HG03442 (cell line): ENCODE data around the gene ATXN1.

Experiments used
- ATAC-seq: cut with Tn5 transposase; IDR thresholded peaks from one replicate; pipeline ENCODE4 v1.9.1; 2021; ENCODE audit warnings: mild to moderate bottlenecking, moderate library complexity; ENCODE audit not compliant: unreplicated experiment

ATXN1 gene

GRCh38 chr6:16331384-16332174 is 429.7 kb downstream of the ATXN1 start:
- ATAC-seq: peak; percentile 48

DNA sequence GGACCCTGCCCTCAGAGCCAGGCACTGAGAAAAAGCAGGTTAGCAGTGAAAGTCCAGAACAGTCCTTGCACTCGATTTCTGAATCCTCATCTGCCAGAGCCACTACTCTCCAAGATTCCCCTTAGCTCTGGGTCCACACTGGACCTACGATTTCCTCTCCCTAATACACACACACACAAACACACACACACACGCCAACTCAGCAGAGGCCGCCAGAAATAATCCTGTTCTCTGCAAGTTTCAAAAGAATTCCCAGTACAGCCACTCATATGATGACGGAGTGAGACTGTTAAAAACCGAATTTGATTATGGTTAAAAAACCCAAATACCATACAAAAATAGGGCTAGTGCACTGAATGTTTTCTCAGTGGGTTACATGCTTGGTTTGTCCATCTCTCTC is 432.0 kb downstream of the ATXN1 start:
- no peak for ATAC-seq

DNA sequence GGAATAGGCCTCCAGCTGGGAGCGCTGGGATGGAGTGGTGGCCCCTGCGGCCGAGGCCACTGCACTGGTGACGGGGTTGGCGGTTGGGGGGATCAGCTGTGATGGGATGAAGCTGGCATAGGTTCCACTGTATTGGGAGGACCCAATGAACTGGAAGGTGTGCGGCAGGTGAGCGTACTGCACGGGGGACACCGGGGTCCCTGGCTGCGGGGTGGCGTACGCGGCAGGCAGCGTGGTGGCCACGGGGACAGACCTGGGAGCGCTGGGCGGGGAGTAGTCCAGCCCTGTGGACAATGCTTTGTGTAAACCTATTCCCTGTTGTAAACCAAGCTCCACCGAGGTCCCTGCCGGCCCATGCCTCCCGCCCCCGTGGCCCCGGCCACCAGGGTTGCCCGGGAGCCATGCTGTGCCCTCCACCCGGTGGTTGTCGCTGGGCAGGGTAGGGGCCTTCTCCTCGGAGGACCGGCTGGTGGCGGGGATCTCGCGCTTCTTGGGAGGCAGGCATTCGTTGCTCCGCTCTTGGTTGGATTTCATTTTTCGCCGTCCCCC is 433.4 kb downstream of the ATXN1 start:
- no peak for ATAC-seq

DNA sequence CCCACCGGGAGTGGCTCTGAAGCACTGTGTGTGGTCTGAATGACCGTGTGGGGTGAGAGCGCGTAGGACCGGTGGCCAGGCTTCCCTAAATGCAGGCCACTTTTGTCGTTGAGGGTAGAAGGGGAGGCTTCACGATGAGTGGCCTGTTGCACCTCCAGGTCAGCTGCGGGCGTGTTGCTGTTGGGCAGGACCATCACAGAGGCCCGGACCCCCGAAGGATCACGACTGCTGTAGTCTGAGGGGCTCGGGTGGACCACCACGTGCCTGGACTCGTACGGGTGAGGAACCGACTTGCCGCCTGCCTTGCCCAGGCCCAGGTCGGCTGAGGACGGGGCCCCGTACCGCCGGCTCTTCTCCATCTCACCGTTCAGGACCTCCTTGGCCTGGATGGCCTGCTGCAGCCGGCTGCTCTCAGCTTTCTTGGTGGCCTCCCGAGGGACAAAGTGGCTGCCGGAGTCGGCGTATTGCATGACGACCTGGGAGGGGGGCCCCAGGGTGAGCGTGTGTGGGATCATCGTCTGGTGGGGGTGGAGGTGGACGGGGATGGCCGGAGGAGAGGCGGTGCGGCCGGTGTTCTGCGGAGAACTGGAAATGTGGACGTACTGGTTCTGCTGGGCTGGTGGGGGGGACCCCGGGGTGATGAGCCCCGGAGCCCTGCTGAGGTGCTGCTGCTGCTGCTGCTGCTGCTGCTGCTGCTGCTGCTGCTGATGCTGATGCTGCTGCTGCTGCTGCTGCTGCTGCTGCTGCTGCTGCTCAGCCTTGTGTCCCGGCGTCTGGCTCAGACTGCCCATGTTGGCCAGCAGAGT is 434.1 kb downstream of the ATXN1 start:
- no peak for ATAC-seq

GRCh38 chr6:16326531-16326930 is 434.7 kb downstream of the ATXN1 start:
- no peak for ATAC-seq

- ATAC-seq: no peak
Measured at GRCh38 chr6:16324606-16325225, 436.5 kb downstream of the ATXN1 start.

GRCh38 chr6:16324184-16324583 is 437.1 kb downstream of the ATXN1 start:
- ATAC-seq: no peak

DNA sequence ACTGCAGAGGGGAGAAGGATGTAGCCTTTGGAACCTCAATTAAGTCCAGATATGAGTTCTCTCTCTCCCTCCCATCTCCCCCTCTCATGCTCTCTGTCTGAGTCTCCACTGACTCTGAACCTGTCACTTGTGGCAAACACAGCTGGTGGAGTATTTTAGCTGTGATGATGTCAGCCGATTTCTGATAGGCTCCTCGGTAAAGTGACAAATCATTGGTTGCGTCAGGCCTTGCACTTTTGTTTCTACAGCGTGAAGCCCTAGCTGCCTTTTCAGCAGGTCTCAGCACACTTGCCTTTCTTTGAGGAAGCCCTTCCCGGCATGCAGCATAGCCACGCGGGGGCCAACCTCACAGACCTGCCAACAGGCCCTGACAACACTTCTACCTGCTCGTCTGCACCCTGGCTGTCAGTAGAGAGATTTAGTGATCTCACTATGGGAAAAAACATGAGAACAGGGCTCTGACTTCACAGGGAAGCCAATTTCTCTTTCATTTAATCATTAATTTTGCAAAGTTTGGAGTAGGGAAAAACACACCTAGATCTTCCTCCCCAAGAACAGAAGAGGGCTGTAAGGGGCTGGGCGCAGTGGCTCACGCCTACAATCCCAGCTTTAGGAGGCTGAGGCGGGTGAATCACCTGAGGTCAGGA is 438.5 kb downstream of the ATXN1 start:
- ATAC-seq: peak; percentile 77

GRCh38 chr6:16321826-16322225 is 439.4 kb downstream of the ATXN1 start:
- no peak for ATAC-seq

DNA sequence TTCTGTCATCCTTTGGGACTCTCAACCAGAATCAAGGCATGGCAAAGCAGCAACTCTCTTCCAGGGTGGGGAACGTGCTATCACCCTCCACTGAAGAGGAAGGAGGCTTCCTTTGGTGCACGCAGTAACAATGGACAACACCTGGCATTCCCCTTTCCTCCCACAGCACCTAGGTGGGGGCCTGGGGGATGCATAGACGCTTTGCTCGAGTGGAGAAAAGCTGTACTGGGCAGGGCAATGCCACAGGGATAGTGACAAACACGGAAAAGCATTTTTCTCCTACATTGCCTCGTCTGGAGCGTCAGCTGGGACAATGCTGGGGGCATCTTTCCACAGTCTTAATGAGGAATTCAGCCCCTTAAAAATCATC is 439.9 kb downstream of the ATXN1 start:
- ATAC-seq: no peak

DNA sequence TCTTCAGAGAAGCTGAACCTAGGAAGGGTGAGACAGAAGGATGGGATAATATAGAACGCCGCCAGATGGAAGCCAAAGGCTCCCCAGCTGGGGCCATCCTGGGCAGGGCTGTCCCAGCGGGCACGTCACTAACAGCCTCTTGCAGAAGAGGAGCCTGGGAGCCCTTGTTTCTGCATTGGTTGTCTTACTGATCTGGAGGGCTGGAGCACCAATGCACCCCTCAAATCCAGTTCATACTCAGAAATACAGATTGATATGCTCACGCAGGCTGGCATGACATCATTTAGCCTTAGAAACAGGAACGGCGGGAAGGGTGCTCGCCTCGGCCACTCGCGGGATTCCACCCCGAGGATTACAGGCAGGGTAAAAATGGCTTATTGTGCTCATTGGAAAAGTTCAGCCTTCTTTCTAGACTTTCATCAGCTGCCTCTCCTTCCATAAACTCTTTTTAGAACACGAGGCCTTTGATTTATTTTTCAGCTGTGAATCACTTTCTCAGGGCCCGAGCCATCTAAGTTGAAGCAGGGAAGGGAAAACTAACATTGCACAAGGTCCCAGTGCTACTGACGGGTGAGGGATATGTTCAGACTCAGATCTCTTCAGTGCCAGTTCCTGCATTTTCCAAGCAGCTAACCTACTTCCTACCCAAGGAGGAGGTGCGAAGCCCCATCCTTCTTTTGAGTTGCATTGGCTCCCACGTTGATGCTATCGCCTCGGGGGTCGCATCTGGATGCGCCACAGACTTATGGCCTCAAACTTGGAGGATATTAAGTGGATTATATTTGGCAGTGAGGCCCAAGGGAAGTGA is 440.5 kb downstream of the ATXN1 start:
- no peak for ATAC-seq

GRCh38 chr6:16319813-16320532 is 441.3 kb downstream of the ATXN1 start:
- ATAC-seq: peak; percentile 72

- no peak for ATAC-seq
Measured at GRCh38 chr6:16318953-16319720, 442.1 kb downstream of the ATXN1 start.

GRCh38 chr6:16318538-16318937 is 442.7 kb downstream of the ATXN1 start:
- no peak for ATAC-seq

DNA sequence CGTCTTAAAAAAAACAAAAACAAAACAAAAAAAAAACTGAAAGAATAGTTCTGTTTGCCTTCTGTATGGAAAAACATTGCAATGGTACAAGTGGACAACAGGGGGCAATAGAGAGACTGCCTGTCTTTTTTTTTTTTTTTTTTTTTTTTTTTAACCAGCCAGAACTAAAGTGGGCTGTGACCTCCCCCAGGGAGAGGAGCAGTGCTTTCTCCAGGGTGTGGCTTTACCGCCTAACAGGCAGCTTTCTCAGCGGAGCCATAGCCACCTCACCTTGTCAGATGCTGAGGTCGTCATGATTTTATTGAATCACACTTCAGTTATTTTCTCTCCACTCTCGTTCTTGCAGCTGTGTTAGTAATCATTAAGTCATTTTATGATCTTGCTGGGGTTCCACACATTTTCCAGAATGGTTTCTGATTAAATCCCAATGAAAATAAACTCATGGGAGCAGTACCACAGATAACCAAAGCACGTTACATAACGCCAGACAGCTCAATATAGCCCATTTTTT is 444.5 kb downstream of the ATXN1 start:
- no peak for ATAC-seq

DNA sequence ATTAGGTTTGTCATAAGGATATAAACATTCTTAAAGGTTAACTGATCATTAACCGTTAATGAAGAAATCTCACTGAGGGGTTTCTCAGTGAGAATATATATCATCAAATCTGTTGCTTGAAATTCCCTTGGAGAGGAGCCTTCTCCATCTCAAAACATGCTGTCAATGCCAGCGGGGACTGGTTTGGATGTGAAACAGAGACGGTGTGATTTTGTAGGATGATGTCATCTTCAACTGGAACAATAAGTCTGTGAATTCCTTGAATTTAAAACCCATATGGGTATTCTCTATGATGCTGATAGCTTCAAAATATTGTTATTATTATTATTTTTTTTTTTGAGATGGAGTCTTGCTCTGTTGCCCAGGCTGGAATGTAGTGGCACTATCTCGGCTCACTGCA is 447.0 kb downstream of the ATXN1 start:
- no peak for ATAC-seq

- no peak for ATAC-seq
Measured at GRCh38 chr6:16313732-16314131, 447.5 kb downstream of the ATXN1 start.

DNA sequence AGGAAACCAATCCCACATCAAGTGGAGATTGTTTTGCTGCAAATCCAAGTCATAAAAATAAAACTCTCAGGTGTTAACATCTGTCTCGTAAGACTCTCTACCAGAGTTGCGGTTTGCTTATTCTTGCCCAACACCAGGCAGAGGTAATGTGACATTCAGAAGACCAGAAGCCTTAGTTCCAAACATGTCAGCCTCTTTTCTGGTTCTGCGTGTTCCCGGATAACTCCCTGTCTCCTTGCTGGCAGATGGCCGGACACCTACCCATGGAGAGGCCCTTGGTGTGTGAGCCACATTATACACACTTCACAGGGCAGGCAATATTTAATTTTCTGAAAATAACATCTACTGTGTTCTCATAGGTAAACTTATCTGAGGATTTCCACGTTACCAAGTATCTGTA is 449.5 kb downstream of the ATXN1 start:
- ATAC-seq: no peak

GRCh38 chr6:16306334-16306733 is 454.9 kb downstream of the ATXN1 start:
- ATAC-seq: no peak
